ENCODE results near the gene NFATC2. TPM values are rescaled to one million over a fixed set of nuclear protein-coding genes. Genes with fewer than 3 reads are reported as not detected.

The NFATC2 gene
- total and polyA plus RNA-seq, 9 donors = 2.2 to 9.4 (median 5.1) TPM

DNA sequence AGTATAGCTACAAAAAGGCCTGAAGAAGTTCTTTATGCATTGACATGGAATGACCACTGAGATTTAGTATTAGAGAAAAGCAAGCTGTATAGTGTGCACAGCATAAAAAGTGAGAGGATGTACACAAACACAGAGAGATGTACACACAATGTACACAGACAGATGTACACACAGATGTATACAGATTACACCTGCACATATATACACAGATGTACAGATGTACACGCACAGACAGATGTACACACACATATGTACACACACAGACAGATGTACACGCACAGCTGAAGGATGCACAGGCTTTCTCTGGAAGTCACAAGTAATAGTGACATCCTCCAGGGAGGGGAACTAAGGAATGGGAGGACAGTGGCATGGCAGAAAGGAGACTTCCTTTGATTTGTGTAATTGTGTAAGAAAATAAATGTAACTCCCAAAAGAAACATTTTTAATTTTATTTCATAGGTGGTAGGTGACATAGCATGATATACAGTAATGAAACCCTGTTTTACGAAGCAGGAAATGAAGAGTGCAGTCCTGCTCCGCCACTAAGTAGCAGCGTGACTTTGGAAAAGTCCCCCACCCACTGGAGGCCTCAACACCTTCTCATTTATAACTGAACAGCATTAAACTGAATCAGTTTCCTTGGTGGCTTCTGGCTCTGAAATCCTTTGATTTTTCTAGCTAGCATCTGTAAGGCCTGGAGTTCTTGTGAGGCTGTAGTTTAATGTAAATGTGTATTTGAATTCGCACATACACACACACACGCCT lies 14.1 kb downstream of the NFATC2 start:
- H3K27ac ChIP-seq = no peak overlapping the region
- WGBS, 3 donors = 62 to 67% (median 66%) methylated on average over 7 of the region's 7 CpGs
- no peak for DNase-seq
- intact Hi-C loops (cut with DNase I) = no loop called here
- no peaks in the 10 kb centered on the region for H3K4me1 ChIP-seq (ENCODE audit: insufficient read depth)
- H3K36me3 ChIP-seq = no peaks in the 10 kb centered on the region
- H3K27me3 ChIP-seq = no peaks in the 10 kb centered on the region
- TF ChIP-seq POLR2A (IDR thresholded peaks at IDR 0.05) (no peak), CTCF (IDR thresholded peaks at IDR 0.05) (no peak), EP300 (IDR thresholded peaks at IDR 0.05) (no peak)
- H3K4me3 ChIP-seq = no peak overlapping the region
- no peaks in the 10 kb centered on the region for H3K9me3 ChIP-seq

DNA sequence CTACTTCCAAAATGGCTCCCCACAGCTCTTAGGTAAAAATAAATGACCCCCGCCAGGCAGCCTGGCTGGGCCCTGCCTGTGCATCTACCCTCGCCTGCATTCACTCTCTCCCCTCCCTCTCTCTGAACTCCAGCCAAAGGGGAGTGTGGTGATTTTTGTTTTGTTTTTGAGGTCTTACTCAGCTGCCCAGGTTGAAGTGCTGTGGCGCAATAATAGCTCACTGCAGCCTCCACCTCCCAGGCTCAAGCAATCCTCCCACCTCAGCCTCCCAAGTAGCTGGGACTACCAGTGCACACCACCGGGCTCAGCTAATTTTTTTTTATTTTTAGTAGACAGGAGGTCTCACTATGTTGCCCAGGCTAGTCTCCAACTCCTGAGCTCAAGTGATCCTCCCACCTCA lies 15.8 kb downstream of the NFATC2 start:
- H3K27me3 ChIP-seq = no peaks in the 10 kb centered on the region
- no peak overlapping the region for H3K27ac ChIP-seq
- TF ChIP-seq POLR2A (IDR thresholded peaks at IDR 0.05) (no peak), CTCF (IDR thresholded peaks at IDR 0.05) (no peak), EP300 (IDR thresholded peaks at IDR 0.05) (no peak)
- H3K4me3 ChIP-seq = no peak overlapping the region
- no peak for DNase-seq
- intact Hi-C loops (cut with DNase I) = no loop called here
- H3K4me1 ChIP-seq (ENCODE audit: insufficient read depth) = no peaks in the 10 kb centered on the region
- H3K36me3 ChIP-seq = no peaks in the 10 kb centered on the region
- no peaks in the 10 kb centered on the region for H3K9me3 ChIP-seq
- 93 to 97% (median 93%) methylated on average over 4 of the region's 4 CpGs for WGBS, 3 donors

GRCh38 chr20:51526106-51526470 lies 16.4 kb downstream of the NFATC2 start:
- intact Hi-C loops (cut with DNase I) = no loop called here
- no peak overlapping the region for H3K27ac ChIP-seq
- no peak overlapping the region for H3K4me3 ChIP-seq

DNA sequence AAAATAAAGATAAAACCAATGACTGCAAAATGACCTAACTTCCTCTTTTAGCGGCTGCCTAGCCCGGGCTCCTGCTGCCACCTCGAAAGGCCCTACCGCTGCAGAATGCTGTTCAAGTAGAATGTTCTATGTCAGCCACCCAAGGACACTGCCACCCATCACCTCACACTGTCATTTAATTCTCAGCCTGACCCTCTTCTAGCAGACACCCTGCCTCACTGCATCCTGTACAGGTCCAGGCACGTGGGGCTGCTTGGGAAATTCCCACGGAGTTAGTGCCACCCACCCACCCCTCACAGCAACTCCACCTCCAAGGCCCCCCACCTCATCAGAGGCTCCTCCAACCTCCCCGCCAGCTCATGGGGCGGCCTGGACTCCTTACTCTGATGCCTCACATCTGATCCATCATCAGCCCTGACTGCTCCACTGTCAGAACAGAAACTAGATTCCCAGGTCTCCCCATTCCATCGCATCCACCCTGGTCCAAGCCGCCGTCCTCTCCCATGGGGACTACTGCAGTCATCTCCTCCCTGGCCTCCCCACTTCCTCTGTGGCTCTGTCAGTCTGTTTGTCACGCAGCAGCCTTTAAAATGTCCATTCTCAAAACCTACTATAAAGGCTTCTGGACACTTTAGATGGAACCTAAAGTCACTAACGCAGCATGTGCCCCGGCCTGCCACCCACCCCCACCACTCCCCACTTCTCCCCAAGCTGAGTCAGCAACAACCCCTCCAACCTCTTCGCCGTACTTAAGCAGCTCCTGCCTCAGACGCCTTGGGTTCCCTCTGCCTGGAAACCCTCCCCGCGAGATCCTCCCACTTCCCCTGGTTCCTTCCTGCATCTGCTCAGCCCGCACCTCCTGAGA lies 17.0 kb downstream of the NFATC2 start:
- Histone ChIP-seq H3K4me3 (no peak overlapping the region), H3K9me3 (no peaks in the 10 kb centered on the region), H3K27me3 (no peaks in the 10 kb centered on the region), H3K27ac (no peak overlapping the region), H3K36me3 (no peaks in the 10 kb centered on the region), H3K4me1 (ENCODE audit: insufficient read depth) (no peaks in the 10 kb centered on the region)
- WGBS, 3 donors = 67 to 83% (median 73%) methylated on average over 20 of the region's 20 CpGs
- DNase-seq = no peak
- TF ChIP-seq EP300 (IDR thresholded peaks at IDR 0.05) (no peak), POLR2A (IDR thresholded peaks at IDR 0.05) (no peak), CTCF (IDR thresholded peaks at IDR 0.05) (no peak)
- intact Hi-C loops (cut with DNase I) = no loop called here

More at GRCh38 chr20:51526106-51526470, 16.4 kb downstream of the NFATC2 start:
- H3K27me3 ChIP-seq = no peaks in the 10 kb centered on the region
- no peak for DNase-seq
- 74 to 82% (median 81%) methylated on average over 8 of the region's 8 CpGs for WGBS, 3 donors
- H3K9me3 ChIP-seq = no peaks in the 10 kb centered on the region
- TF ChIP-seq POLR2A (IDR thresholded peaks at IDR 0.05) (no peak), CTCF (IDR thresholded peaks at IDR 0.05) (no peak), EP300 (IDR thresholded peaks at IDR 0.05) (no peak)
- no peaks in the 10 kb centered on the region for H3K4me1 ChIP-seq (ENCODE audit: insufficient read depth)
- H3K36me3 ChIP-seq = no peaks in the 10 kb centered on the region
